K562 (cell line): ENCODE results near the gene VEGFA. TPM values are rescaled to one million over a fixed set of nuclear protein-coding genes. Genes with fewer than 3 reads are reported as not detected.

ENCODE experiments used
- ATAC-seq: fragments of 200-7000 bp; cut with Tn5 transposase; 3 replicates; pipeline ENCODE4 v1.9.1; 2020; ENCODE audit warnings: moderate library complexity
- BruUV-seq: library from RNA; stranded (reverse); fragments of 400-500 nt; replicated peaks from 2 replicates; lab custom pipeline; 2021; lab: Mats Ljungman, UMichigan
- CTCF ChIA-PET: fragments of 300-600 bp; formaldehyde crosslinking; extraction: SDS; loops from one replicate; lab custom pipeline; 2021; ENCODE audit warnings: low intra/inter-chr PET ratio; lab: Yijun Ruan, JAX
- POLR2A ChIA-PET: fragments of 300-600, 350-650 bp; sonication (Branson Sonifier 250); formaldehyde crosslinking; extraction: SDS; loops from one replicate; lab custom pipeline; 2021; ENCODE audit warnings: antibody characterized with exemption, inconsistent platforms; lab: Yijun Ruan, JAX
- DNase-seq, 4 experiments: peaks; one replicate each; pipeline versions ENCODE4 v3.0.0 to v3.0.0-alpha.2; 2011 to 2018; ENCODE audit warnings: low spot score in 3 of 4, mixed read lengths in 3 of 4; ENCODE audit errors: extremely low read depth in 1 of 4
- FAIRE-seq: peaks from 2 replicates; lab custom pipeline; 2011; peaks lifted over from hg19 to GRCh38; lab: Jason Lieb, UNC
- H2AFZ ChIP-seq: 2 replicates; pipeline ENCODE4 v1.6.0; 2011; ENCODE audit warnings: low read depth, low read length, control low read depth, inconsistent platforms
- H3K27ac ChIP-seq: fragments of 200-600 bp; 3 replicates; pipeline ENCODE4 v1.8.0; 2011; ENCODE audit warnings: low read depth, mild to moderate bottlenecking, control low read depth, inconsistent platforms, low read length, moderate library complexity, mixed read lengths; ENCODE audit errors: extremely low read depth
- H3K27me3 ChIP-seq, 2 experiments: fragments of 300-600 bp in 1 of 2; 2 replicates in 1 of 2; 3 replicates in 1 of 2; pipeline versions ENCODE4 v1.6.0 to v1.8.0; 2011; ENCODE audit warnings: inconsistent platforms in 2 of 2, low read length in 2 of 2, mild to moderate bottlenecking in 1 of 2, mixed read lengths in 1 of 2, moderate library complexity in 1 of 2; ENCODE audit not compliant: control insufficient read depth in 2 of 2, insufficient read depth in 2 of 2
- H3K36me3 ChIP-seq: fragments of 300-600 bp; 3 replicates; pipeline ENCODE4 v1.8.0; 2011; ENCODE audit warnings: mild to moderate bottlenecking, low read length, inconsistent platforms; ENCODE audit not compliant: control insufficient read depth, insufficient read depth
- H3K4me1 ChIP-seq, 2 experiments: fragments of 200-600 bp in 1 of 2; replicated peaks in 1 of 2; 2 replicates in 1 of 2; 3 replicates in 1 of 2; pipeline versions ENCODE4 v1.5.1 to v1.8.0; 2011; ENCODE audit warnings: inconsistent platforms in 2 of 2, low read length in 2 of 2, mild to moderate bottlenecking in 1 of 2, mixed read lengths in 1 of 2, moderate library complexity in 1 of 2; ENCODE audit not compliant: control insufficient read depth in 2 of 2, insufficient read depth in 2 of 2
- H3K4me2 ChIP-seq: 2 replicates; pipeline ENCODE4 v1.6.1; 2011; ENCODE audit warnings: low read length, control low read depth, inconsistent platforms, mixed read lengths; ENCODE audit not compliant: insufficient read depth
- H3K4me3 ChIP-seq: fragments of 200-600 bp; sonication (generic), shearing (Covaris generic); 2 replicates; pipeline ENCODE4 v1.5.1; 2016; ENCODE audit warnings: control low read depth, inconsistent platforms
- H3K79me2 ChIP-seq: fragments of 200-600 bp; 3 replicates; pipeline ENCODE4 v1.8.0; 2011; ENCODE audit warnings: low read length, inconsistent platforms; ENCODE audit not compliant: control insufficient read depth, insufficient read depth
- H3K9ac ChIP-seq, 2 experiments: 2 replicates each; pipeline versions ENCODE4 v1.6.0 to v1.6.1; 2011; ENCODE audit warnings: low read depth in 2 of 2, low read length in 2 of 2, control low read depth in 1 of 2, inconsistent platforms in 1 of 2, mild to moderate bottlenecking in 1 of 2, mixed read lengths in 1 of 2; ENCODE audit not compliant: insufficient read depth in 1 of 2
- H3K9me1 ChIP-seq: one replicate; pipeline ENCODE4 v1.6.0; 2011; ENCODE audit warnings: inconsistent platforms, mild to moderate bottlenecking, low read length, moderate library complexity; ENCODE audit not compliant: control insufficient read depth, insufficient read depth
- H3K9me3 ChIP-seq: replicated peaks from 2 replicates; pipeline ENCODE4 v1.5.1; 2011; ENCODE audit warnings: low read depth, low read length, inconsistent platforms; ENCODE audit not compliant: control insufficient read depth, insufficient read depth
- H4K20me1 ChIP-seq: replicated peaks from 2 replicates; pipeline ENCODE4 v1.6.1; 2011; ENCODE audit warnings: low read length, inconsistent platforms, mixed read lengths; ENCODE audit not compliant: control insufficient read depth, insufficient read depth
- GABPA ChIP-seq: fragments of 200-800 bp; sonication (Bioruptor generic); conservative IDR thresholded peaks from 2 replicates; pipeline ENCODE4 v1.6.1; 2016; ENCODE audit warnings: low read depth, missing genetic modification characterization, missing compliant biosample characterization
- WGBS: fragments of 100-300 bp; shearing (Covaris generic); methylation state at CpG from one replicate; pipeline ENCODE4 v1.1.6; 2016; ENCODE audit warnings: low coverage, mixed read lengths; ENCODE audit not compliant: insufficient coverage; ENCODE audit errors: missing lambda C conversion rate; 5-methylcytosine and 5-hydroxymethylcytosine counted together
- in situ Hi-C: fragments of 300-500 bp; cut with MboI; formaldehyde crosslinking; loops from 4 replicates; pipeline ENCODE4 v1.15.0; 2018; ENCODE audit warnings: inconsistent platforms, mixed read lengths
- intact Hi-C: fragments of 100-400 bp; cut with micrococcal nuclease; formaldehyde crosslinking; loops from 2 replicates; pipeline ENCODE4 v1.14.2; 2022
- polyA plus RNA-seq, 8 experiments: library from polyadenylated mRNA; depleted of rRNA in 4 of 8; stranded (reverse) in 5 of 8; unstranded in 3 of 8; fragments of >200 nt; fragmentation: Nextera tagmentation in 2 of 8; fragmentation: Illumina TruSeq in 1 of 8; extraction: Ambion mirVana in 2 of 8; extraction: Trizol in 1 of 8; gene quantifications; 2 replicates each; pipeline versions ENCODE4 v1.2.1 to v1.2.3, GENCODE V29; 2011 to 2014; ENCODE audit warnings: inconsistent platforms in 1 of 8, missing spikeins in 1 of 8
- total RNA-seq, 7 experiments: library from RNA; depleted of rRNA in 6 of 7; stranded (reverse); fragments of >200 nt in 6 of 7; fragmentation: Illumina TruSeq in 2 of 7; extraction: Trizol in 2 of 7; gene quantifications; 2 replicates each; pipeline versions ENCODE4 v1.2.1 to v1.2.3, GENCODE V29; 2011 to 2021; ENCODE audit warnings: low replicate concordance in 1 of 7
- TF ChIP-seq, protein P1 (sequence below): fragments of 450-650 bp; IDR thresholded peaks from 2 replicates; pipeline ENCODE4 v1.6.1; 2016; ENCODE audit warnings: mild to moderate bottlenecking

VEGFA gene
- total and polyA plus RNA-seq, 9 of the 15 experiments (the other 6 are each of a cell fraction or from before 2014, with no cell fraction given), result 14.0 to 271 (median 124) TPM

DNA sequence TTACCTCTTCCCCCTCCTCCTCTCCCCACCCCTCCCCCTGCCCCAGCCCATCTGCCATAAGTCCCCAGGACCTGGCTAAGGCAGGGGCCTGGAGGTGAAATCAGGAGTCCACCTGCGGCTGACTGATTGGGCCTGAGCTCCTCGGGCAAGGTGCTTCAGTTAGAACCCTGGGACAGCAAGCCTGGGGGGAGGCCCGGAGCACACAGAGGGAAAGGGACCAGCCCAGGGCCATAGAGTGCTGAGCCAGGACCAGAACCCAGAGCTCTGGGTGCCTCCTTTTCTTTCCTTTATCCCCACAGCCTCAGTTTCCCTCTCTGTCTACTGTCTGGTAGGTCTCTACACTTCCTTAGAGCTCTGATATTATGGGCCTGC, 35.7 kb upstream of the VEGFA start:
- no peak overlapping the region for H3K4me3 ChIP-seq
- no peak for FAIRE-seq
- no peak overlapping the region for H3K27ac ChIP-seq
- peak overlapping the region; percentile 78; the same call in 1 of the 2 replicates for H2AFZ ChIP-seq
- no peak overlapping the region for H3K4me2 ChIP-seq
- WGBS, result 60% methylated on average over 3 of the region's 3 CpGs
- H3K9me1 ChIP-seq, result peaks cover 3% of the 10 kb centered on the region
- peak; percentile 24 for ATAC-seq
- peaks cover 22 to 31% of the 10 kb centered on the region in 2 experiments for H3K4me1 ChIP-seq
- H3K9me3 ChIP-seq, result no peaks in the 10 kb centered on the region; the same call in none of the 2 replicates
- POLR2A ChIA-PET, result interaction anchor here (0.6 to 1.7 kb wide), 6 partner anchors 9 to 384 kb away, joined by 3 to 5 read pairs (median 4); no protein-coding TSS in a partner anchor
- H3K9ac ChIP-seq, result peak overlapping the region in 1 of 2 experiments; percentile 68; a peak in 1 of 4 replicates
- H4K20me1 ChIP-seq, result no peaks in the 10 kb centered on the region
- H3K36me3 ChIP-seq, result no peaks in the 10 kb centered on the region
- TF ChIP-seq, protein P1, sequence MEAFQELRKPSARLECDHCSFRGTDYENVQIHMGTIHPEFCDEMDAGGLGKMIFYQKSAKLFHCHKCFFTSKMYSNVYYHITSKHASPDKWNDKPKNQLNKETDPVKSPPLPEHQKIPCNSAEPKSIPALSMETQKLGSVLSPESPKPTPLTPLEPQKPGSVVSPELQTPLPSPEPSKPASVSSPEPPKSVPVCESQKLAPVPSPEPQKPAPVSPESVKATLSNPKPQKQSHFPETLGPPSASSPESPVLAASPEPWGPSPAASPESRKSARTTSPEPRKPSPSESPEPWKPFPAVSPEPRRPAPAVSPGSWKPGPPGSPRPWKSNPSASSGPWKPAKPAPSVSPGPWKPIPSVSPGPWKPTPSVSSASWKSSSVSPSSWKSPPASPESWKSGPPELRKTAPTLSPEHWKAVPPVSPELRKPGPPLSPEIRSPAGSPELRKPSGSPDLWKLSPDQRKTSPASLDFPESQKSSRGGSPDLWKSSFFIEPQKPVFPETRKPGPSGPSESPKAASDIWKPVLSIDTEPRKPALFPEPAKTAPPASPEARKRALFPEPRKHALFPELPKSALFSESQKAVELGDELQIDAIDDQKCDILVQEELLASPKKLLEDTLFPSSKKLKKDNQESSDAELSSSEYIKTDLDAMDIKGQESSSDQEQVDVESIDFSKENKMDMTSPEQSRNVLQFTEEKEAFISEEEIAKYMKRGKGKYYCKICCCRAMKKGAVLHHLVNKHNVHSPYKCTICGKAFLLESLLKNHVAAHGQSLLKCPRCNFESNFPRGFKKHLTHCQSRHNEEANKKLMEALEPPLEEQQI, result no peak
- peak; percentile 40; the same call in 1 of the 2 replicates for TF ChIP-seq GABPA (tag)
- in situ Hi-C loops (no loop called here), intact Hi-C loops (no loop called here)
- no TSS peak for BruUV-seq
- CTCF ChIA-PET, result no interaction called here
- no peaks in the 10 kb centered on the region; a peak in 1 of 5 replicates for H3K27me3 ChIP-seq
- no peaks in the 10 kb centered on the region for H3K79me2 ChIP-seq
- no peak for DNase-seq
